ENCODE results near the gene GABRB1. TPM values are rescaled to one million over a fixed set of nuclear protein-coding genes. Genes with fewer than 3 reads are reported as not detected.

The GABRB1 gene
- total and polyA plus RNA-seq, 2 of the 8 experiments (the other 6 are each of a cell fraction or from before 2014, with no cell fraction given): 0.22 to 0.38 TPM

GRCh38 chr4:47224361-47224760 lies 193.0 kb downstream of the GABRB1 start (continued):
- TF ChIP-seq SP1 (IDR thresholded peaks at IDR 0.05; ENCODE audit: low read depth, low read length): no peak
- TF ChIP-seq CBX5 (IDR thresholded peaks at IDR 0.05; ENCODE audit: low read depth, low read length): no peak
- TF ChIP-seq RBBP5 (IDR thresholded peaks at IDR 0.05; ENCODE audit: borderline replicate concordance, low read depth, low read length): no peak

All from H1 (cell line).